ENCODE measurements around the gene UXS1.
"Not testable (repeated sequence)": the region's sequence is repeated elsewhere in the genome, so short reads cannot be mapped to it uniquely, and the experiment has no call there.

The UXS1 gene

GRCh38 chr2:106193977-106194778 is at the start of gene UXS1:
TSS of gene UXS1 (minus strand) at chr2:106194301. CDS start at chr2:106194241, 60 bp downstream.
- DNase-seq, result peak; percentile 96

- not testable (repeated sequence) for DNase-seq
Measured at GRCh38 chr2:106239491-106239890, 45.4 kb upstream of the UXS1 start.

GRCh38 chr2:106235392-106235791 is 41.3 kb upstream of the UXS1 start:
- DNase-seq, result not testable (repeated sequence)

- no peak for DNase-seq
Measured at GRCh38 chr2:106233350-106233706, 39.2 kb upstream of the UXS1 start.

- DNase-seq, result no peak
Measured at GRCh38 chr2:106232638-106233349, 38.7 kb upstream of the UXS1 start.

DNA sequence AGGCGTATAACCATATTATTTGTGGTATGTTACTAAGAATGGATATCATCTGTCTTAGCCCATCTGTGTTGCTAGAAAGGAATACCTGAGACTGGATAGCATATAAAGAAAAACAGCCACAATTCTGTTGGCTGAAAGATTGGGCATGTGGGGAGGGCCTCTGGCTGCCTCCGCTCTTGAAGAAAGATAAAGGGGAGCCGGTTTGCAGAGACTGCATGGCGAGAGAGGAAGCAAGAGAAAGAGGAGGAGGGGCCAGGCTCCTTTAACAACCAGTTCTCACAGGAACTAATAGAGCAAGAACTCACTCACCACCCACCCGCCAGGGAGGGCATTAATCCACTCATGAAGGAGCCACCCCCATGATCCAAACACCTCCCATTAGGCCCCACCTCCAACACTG is 29.2 kb upstream of the UXS1 start:
- DNase-seq, result no peak

GRCh38 chr2:106222057-106222456 is 28.0 kb upstream of the UXS1 start:
- DNase-seq, result not testable (repeated sequence)

DNA sequence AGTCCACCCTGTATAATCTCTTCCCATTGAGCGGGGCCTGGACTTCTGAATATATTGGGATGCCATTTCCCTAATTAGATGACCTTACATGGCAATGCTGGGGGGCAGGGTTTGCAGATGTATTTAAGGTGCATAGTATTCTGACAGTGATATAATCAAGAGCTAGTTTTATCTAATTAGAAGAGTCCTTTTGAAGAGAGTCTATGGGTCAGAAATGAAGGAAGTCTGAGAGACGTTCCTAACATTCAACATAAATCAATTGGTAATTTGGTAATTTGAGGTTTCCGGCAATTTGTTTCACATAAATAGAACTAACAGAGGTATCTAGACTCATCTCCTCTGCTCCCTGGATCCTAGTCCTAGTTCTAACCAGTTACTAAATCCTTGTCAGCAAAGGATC is 25.7 kb upstream of the UXS1 start:
- DNase-seq, result no peak

DNA sequence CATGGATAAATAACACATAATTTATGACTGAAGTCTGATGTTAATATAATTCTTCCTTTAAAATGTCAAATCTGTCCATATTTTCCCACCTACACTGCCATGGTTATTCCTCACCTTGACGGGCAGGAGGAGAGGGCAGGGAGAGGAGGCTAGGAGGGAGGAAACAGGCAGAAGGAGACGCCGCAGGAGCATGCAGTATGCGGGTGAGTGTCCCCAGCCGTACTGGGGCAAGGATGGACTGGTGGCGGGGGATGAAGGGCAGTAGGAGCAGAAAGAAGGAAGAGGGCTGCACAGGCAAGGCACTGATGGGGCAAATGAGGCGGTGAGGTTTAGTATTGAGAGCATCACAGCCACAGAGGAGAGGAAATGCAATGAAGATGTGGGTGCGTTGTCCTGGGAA is 25.1 kb upstream of the UXS1 start:
- DNase-seq, result not testable (repeated sequence)

GRCh38 chr2:106208874-106209273 is 14.8 kb upstream of the UXS1 start:
- no peak for DNase-seq

GRCh38 chr2:106208399-106208798 is 14.3 kb upstream of the UXS1 start:
- DNase-seq, result no peak

GRCh38 chr2:106207246-106207645 is 13.1 kb upstream of the UXS1 start:
- DNase-seq, result no peak

DNA sequence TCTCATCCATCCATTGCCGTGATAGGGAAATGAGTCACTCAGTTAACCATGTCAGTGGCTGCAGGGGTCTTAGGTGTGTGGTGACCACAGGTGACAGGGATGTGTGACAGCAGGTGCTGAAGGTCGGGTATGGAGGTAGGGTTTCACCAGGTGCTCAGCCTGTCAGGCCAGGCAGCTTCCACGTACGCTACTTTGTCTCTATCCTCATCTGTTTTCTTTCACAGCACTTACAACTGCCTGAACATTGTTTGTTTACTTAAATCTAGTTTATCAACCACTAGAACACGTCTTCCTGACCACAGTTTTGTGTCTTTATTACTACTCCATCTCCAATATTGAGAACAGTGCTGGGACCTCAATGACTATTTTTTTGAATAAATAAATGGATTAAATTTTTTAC is 11.4 kb upstream of the UXS1 start:
- DNase-seq, result no peak

- not testable (repeated sequence) for DNase-seq
Measured at GRCh38 chr2:106204551-106204950, 10.4 kb upstream of the UXS1 start.

GRCh38 chr2:106201661-106202060 is 7.6 kb upstream of the UXS1 start:
- DNase-seq, result no peak

DNA sequence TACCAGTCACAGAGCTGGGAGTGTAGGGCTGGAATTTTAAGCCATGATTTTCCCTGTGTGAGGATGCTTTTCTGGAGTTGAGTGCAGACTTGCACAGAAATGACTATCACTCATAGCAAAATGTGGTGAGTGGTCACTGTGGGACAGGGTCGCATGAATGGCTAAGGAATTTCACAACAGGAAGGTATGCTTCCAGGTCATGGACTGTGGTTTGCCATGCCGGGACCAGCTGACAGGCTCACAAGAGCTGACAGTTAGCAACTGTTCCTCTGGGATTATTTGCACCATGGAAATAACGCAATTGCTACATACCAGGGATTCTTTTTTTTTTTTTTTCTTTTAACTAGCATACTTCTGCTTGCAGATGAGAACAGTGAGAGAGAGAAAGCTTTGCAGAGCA is 3.8 kb upstream of the UXS1 start:
- no peak for DNase-seq

DNA sequence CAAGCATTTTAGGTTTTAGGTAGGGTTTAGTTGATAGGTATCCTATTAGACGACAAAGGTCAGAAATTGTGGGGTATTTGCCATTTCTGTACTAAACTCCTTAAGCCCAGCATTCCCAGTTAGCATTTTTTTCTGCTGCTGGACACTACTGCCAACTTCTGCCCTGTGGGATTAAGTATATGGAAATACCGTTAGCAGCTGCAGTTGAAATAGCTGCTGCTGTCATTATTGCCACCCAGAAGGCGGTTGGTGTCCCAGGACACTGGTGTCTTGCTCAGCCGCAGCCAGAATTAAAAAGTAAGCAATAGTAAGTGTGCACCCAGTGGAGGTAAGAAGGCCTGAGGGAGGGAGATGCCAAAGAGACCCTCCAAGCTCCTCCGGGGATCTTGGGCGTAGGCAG is 1.9 kb upstream of the UXS1 start:
- DNase-seq, result no peak

- DNase-seq, result no peak
Measured at GRCh38 chr2:106195456-106195855, 1.4 kb upstream of the UXS1 start.

DNA sequence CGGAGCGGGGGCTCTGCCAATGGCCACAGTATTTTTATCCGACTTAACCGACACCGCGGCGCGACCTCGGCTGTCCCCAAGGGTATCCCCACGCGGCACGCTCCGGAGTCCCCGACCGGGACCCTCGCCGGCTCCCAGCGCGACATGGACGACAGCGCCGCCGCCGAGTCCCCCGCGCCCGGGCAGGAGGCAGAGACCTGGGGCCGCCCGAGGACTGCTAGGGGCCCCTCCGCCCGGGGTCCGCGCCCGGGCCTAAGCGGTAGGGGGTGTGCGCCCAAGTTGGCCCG is 468 bp downstream of the UXS1 start:
- DNase-seq, result peak; percentile 46

DNA sequence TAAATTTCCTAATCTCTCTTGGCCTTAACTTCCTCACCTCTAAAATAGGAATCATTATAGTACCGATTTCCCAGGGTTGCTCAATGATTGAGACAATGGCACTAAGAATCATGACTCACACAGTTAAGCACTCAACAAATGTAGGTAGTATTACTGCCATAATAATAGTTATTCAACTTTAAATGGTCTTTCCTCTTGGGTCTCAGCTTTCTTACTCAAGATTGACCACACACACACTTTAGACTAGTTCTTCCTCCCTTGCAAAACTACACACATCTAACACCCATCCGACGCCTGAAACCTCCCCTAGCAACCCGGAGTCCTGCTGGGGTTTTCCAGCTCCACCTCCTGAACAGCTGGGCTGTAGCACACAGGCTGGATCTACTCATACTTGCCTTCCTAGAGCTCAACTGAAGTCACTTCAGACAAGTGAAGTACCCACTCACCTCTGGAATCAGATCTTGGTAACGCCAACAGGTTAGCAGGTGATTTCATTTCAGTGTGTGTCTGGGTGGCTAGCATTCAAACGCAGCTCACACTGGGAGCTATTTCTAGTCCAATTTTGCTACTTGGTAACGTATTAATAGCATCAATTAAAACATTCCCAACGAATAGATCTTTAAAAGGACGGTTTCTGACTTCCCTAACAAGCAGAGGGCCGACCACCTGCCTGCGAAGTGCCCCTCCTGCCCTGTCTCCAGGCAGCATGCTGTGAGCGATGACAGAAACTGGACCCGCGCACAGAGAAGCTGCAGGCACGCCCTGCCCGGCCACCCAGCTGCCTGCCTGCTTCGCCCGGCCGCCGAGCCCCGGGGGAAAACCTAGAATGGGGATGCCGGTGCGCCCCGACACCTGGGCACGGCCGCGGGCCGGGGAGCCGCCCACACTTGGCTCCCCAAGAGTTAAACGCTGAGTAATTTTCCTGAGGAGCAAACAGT is 1.1 kb downstream of the UXS1 start:
- DNase-seq, result peak; percentile 46

- DNase-seq, result no peak
Measured at GRCh38 chr2:106191511-106192016, 2.5 kb downstream of the UXS1 start.

DNA sequence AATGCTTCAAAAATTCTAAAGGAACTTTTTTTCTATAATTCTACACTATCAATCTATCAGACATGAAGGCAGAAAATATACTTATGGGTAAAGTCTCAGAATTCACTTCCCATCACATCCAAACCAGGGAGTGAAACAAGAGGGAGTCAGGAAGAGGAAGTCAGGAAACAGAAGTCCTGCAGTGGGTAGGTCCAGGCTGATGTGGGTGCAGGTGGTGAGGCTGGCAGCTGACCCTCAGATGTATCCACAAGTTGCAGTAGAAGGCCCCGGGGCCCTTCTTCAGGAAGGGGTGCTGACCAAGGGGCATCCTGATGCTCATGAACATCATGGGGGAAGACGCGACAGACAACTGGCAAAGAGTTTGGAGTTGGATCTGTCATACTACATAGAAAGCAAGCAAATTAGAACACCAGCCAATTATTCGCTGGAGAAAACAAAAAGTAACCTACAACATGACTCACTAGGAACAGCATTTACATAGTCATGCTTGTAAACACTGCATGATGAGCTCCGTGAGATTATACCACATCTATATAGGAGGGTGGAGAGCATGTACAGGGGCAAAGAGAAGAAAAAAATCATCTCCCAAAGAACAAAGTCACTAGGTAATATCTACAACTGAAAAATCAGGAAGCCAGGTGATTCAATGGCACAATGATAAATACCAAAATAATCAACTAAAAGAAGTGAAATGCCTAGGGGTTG is 4.2 kb downstream of the UXS1 start:
- DNase-seq, result no peak

DNA sequence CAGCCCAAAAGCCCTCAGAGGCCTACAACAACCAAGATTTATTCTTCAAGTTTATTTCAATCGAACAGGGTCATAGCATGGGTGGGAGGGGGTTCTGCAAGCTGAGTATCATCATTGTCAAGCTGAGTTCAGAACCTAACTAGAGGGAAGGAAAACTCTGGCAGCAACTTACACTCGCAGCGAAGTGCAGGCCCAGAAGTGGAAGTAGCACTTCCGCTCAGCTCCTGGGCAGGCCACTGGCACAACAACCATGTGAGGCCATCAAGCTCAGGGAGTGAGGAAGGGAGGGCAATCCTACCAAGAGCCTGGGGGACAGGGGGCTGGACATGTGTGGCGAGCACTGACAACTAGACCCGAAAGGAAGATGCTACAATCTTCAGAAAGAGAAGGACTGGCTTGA is 4.8 kb downstream of the UXS1 start:
- no peak for DNase-seq
